VCaP (cell line): ENCODE results near the gene STRIT1.

Source experiments
- H3K27ac ChIP-seq: fragments of 450-650 bp; 2 replicates; pipeline ENCODE4 v1.5.1; 2017
- CTCF ChIP-seq: fragments of 450-650 bp; conservative IDR thresholded peaks from 2 replicates; pipeline ENCODE4 v1.5.1; 2017; ENCODE audit warnings: mild to moderate bottlenecking, moderate library complexity

The STRIT1 gene

GRCh38 chr3:155244216-155244615 lies 49.3 kb downstream of the STRIT1 start:
- no peak overlapping the region for H3K27ac ChIP-seq
- TF ChIP-seq CTCF: no peak

GRCh38 chr3:155243512-155243921 lies 50.0 kb downstream of the STRIT1 start:
- no peak overlapping the region for H3K27ac ChIP-seq

GRCh38 chr3:155242342-155242741 lies 51.1 kb downstream of the STRIT1 start:
- no peak overlapping the region for H3K27ac ChIP-seq
- TF ChIP-seq CTCF: no peak

More at GRCh38 chr3:155243512-155243921, 50.0 kb downstream of the STRIT1 start:
- no peak for TF ChIP-seq CTCF

- TF ChIP-seq CTCF: no peak
- H3K27ac ChIP-seq: no peak overlapping the region
These were observed 51.9 kb downstream of the STRIT1 start for GRCh38 chr3:155241579-155241978.
